RWPE1 (cell line): ENCODE results near the gene PITHD1.

Experiments used
- CTCF ChIA-PET: fragments of 350-600 bp; sonication (Branson Sonifier 250); formaldehyde crosslinking; extraction: SDS; loops from one replicate; lab custom pipeline; 2021; lab: Yijun Ruan, JAX
- POLR2A ChIA-PET: fragments of 400-600 bp; formaldehyde crosslinking; extraction: SDS; loops from one replicate; lab custom pipeline; 2020; ENCODE audit warnings: antibody characterized with exemption; ENCODE audit not compliant: low non-redundant PET; lab: Yijun Ruan, JAX
- DNase-seq: peaks from one replicate; pipeline ENCODE4 v3.0.0; 2012; ENCODE audit warnings: low spot score
- H3K27ac ChIP-seq: fragments of 450-650 bp; 2 replicates; pipeline ENCODE4 v1.5.1; 2017
- CTCF ChIP-seq: fragments of 450-650 bp; conservative IDR thresholded peaks from 2 replicates; pipeline ENCODE4 v1.5.1; 2017; ENCODE audit warnings: low read depth, mild to moderate bottlenecking

Gene PITHD1

GRCh38 chr1:23756676-23757075, 21.5 kb upstream of the PITHD1 start:
- DNase-seq, result peak; percentile 12
- TF ChIP-seq CTCF, result no peak
- H3K27ac ChIP-seq, result no peak overlapping the region
- ChIA-PET POLR2A (no interaction called here), CTCF (no interaction called here)

- ChIA-PET POLR2A (interaction anchor here (0.7 kb wide), 1 partner anchor 199 kb away, joined by 4 read pairs; no protein-coding TSS in a partner anchor), CTCF (interaction anchor here (0.6 to 0.8 kb wide), 2 partner anchors 36 to 159 kb away, joined by 3 to 5 read pairs; no protein-coding TSS in a partner anchor)
These were observed 20.4 kb upstream of the PITHD1 start for GRCh38 chr1:23757812-23758211.

GRCh38 chr1:23759277-23759676, 18.9 kb upstream of the PITHD1 start:
- ChIA-PET POLR2A (no interaction called here), CTCF (no interaction called here)
- H3K27ac ChIP-seq, result peak overlapping the region; percentile 21
- TF ChIP-seq CTCF, result no peak
- no peak for DNase-seq

More at GRCh38 chr1:23757812-23758211, 20.4 kb upstream of the PITHD1 start:
- no peak overlapping the region for H3K27ac ChIP-seq
- DNase-seq, result no peak
- TF ChIP-seq CTCF, result no peak

- ChIA-PET CTCF (interaction anchor here (0.6 kb wide), 2 partner anchors 203 to 317 kb away, joined by 3 to 4 read pairs; no protein-coding TSS in a partner anchor), POLR2A (interaction anchor here (0.7 kb wide), 1 partner anchor 40 kb away, joined by 3 read pairs; no protein-coding TSS in a partner anchor)
- DNase-seq, result no peak
- no peak for TF ChIP-seq CTCF
- peak overlapping the region; percentile 17; the same call in 1 of the 2 replicates for H3K27ac ChIP-seq
These were observed 15.1 kb upstream of the PITHD1 start for GRCh38 chr1:23763041-23763577.

GRCh38 chr1:23768733-23769132, 9.5 kb upstream of the PITHD1 start:
- no peak overlapping the region for H3K27ac ChIP-seq
- CTCF ChIA-PET, result no interaction called here
- POLR2A ChIA-PET, result no interaction called here
- DNase-seq, result no peak
- no peak for TF ChIP-seq CTCF

DNA sequence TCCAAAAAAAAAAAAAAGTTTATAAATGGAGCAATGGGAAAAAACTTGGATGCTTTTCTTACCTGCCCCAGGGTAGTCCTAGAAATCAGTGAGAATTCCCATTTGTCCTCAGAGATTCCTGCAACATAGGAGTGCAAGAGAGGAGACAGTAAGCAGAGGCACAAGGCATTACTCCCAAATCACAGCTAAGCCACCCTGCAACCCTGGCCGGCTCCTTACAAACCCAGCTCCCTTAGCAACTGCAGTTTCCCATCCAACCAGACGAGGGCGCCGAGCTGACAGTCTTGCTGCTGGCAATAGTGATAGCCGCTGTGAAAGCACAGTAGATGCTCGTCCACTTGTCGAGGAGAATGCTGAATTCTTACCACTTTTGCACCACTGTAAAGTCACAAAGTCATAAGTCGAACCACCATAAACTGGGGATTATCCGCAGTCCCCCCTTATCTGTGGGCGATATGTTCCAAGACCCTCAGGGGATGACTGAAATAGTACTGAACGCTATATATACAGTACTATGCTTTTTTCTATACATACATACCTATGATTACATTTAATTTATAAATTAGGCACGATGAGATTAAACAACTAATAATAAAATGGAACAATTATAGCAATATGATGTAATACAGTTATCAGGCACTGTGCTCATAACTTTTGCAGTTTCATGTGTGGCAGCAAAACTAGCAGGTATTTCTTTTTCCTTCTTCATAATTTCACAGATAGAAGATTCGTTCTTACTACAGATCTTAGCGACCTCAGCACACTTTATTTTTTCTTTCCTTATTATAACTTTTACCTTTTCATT, 6.0 kb upstream of the PITHD1 start:
- no peak overlapping the region for H3K27ac ChIP-seq
- peak; percentile 97 for TF ChIP-seq CTCF
- POLR2A ChIA-PET, result interaction anchor here (0.6 to 1.1 kb wide), 2 partner anchors 27 to 82 kb away, joined by 3 read pairs; no protein-coding TSS in a partner anchor
- CTCF ChIA-PET, result interaction anchor here (0.9 to 1.7 kb wide), 6 partner anchors 24 to 155 kb away, joined by 3 to 7 read pairs (median 4); partner anchors contain the start of gene GALE
- DNase-seq, result peak; percentile 66
